HG03045 (cell line): Measurements from ENCODE around the gene AEBP1.
"Not testable (repeated sequence)": the region's sequence is repeated elsewhere in the genome, so short reads cannot be mapped to it uniquely, and the experiment has no call there.

Experiments
- ATAC-seq: cut with Tn5 transposase; IDR thresholded peaks from one replicate; pipeline ENCODE4 v1.9.1; 2021; ENCODE audit warnings: mild to moderate bottlenecking, moderate library complexity; ENCODE audit not compliant: unreplicated experiment

AEBP1 gene

GRCh38 chr7:44116789-44117666, 12.9 kb downstream of the AEBP1 start:
- ATAC-seq, result no peak

GRCh38 chr7:44117801-44118429, 13.8 kb downstream of the AEBP1 start:
- no peak for ATAC-seq

GRCh38 chr7:44119829-44120380, 15.8 kb downstream of the AEBP1 start:
- ATAC-seq, result no peak

GRCh38 chr7:44120395-44120794, 16.2 kb downstream of the AEBP1 start:
- no peak for ATAC-seq

GRCh38 chr7:44121761-44122420, 17.7 kb downstream of the AEBP1 start:
- no peak for ATAC-seq

- ATAC-seq, result no peak
These were observed 18.4 kb downstream of the AEBP1 start for GRCh38 chr7:44122529-44122928.

- peak; percentile 99 for ATAC-seq
These were observed 19.3 kb downstream of the AEBP1 start, which contains the start of gene POLD2 for GRCh38 chr7:44123190-44124003. Gene POLD2 (minus strand): TSS chr7:44123548. CDS start chr7:44122053, 1,495 bp downstream.

- ATAC-seq, result no peak
These were observed 20.7 kb downstream of the AEBP1 start for GRCh38 chr7:44124822-44125202.

- ATAC-seq, result not testable (repeated sequence)
These were observed 22.4 kb downstream of the AEBP1 start for GRCh38 chr7:44126574-44126973.

GRCh38 chr7:44127161-44127560, 23.0 kb downstream of the AEBP1 start:
- no peak for ATAC-seq

GRCh38 chr7:44128721-44129582, 24.8 kb downstream of the AEBP1 start:
- ATAC-seq, result no peak

- no peak for ATAC-seq
These were observed 27.3 kb downstream of the AEBP1 start for GRCh38 chr7:44131173-44132029.

GRCh38 chr7:44132039-44132438, 27.9 kb downstream of the AEBP1 start:
- ATAC-seq, result no peak

GRCh38 chr7:44133295-44133694, 29.1 kb downstream of the AEBP1 start:
- ATAC-seq, result no peak

GRCh38 chr7:44134943-44135628, 30.9 kb downstream of the AEBP1 start:
- ATAC-seq, result no peak

- no peak for ATAC-seq
These were observed 32.6 kb downstream of the AEBP1 start for GRCh38 chr7:44136731-44137130.

- ATAC-seq, result no peak
These were observed 34.6 kb downstream of the AEBP1 start for GRCh38 chr7:44138698-44139097.
